ENCODE measurements around the gene DNAH8.
"Not testable (repeated sequence)": the region's sequence is repeated elsewhere in the genome, so short reads cannot be mapped to it uniquely, and the experiment has no call there.

The DNAH8 gene

GRCh38 chr6:38912378-38912777, 197.3 kb downstream of the DNAH8 start:
- ChIA-PET CTCF (no interaction called here), POLR2A (no interaction called here)
- DNase-seq (ENCODE audit: extremely low spot score): no peak
- TF ChIP-seq CTCF (IDR thresholded peaks at IDR 0.05; ENCODE audit: control extremely low read depth, extremely low read depth, low read depth, missing control alignments): no peak

GRCh38 chr6:38915205-38915925, 200.3 kb downstream of the DNAH8 start:
- TF ChIP-seq CTCF (IDR thresholded peaks at IDR 0.05; ENCODE audit: control extremely low read depth, extremely low read depth, low read depth, missing control alignments): no peak
- CTCF ChIA-PET: no interaction called here
- DNase-seq (ENCODE audit: extremely low spot score): no peak
- POLR2A ChIA-PET: no interaction called here

- POLR2A ChIA-PET; DNase-seq (ENCODE audit: extremely low spot score): not testable (repeated sequence)
- CTCF ChIA-PET: interaction anchor here (3.1 kb wide), 1 partner anchor 13 kb away, joined by 7 read pairs; no protein-coding TSS in a partner anchor
Measured at GRCh38 chr6:38921540-38921939, 206.4 kb downstream of the DNAH8 start.

- no peak for TF ChIP-seq CTCF (IDR thresholded peaks at IDR 0.05; ENCODE audit: control extremely low read depth, extremely low read depth, low read depth, missing control alignments)
- no peak for DNase-seq (ENCODE audit: extremely low spot score)
- POLR2A ChIA-PET: no interaction called here
- CTCF ChIA-PET: no interaction called here
Measured at GRCh38 chr6:38924791-38925509, 209.8 kb downstream of the DNAH8 start.

- ChIA-PET CTCF (no interaction called here), POLR2A (no interaction called here)
- no peak for TF ChIP-seq CTCF (IDR thresholded peaks at IDR 0.05; ENCODE audit: control extremely low read depth, extremely low read depth, low read depth, missing control alignments)
- DNase-seq (ENCODE audit: extremely low spot score): no peak
Measured at GRCh38 chr6:38929560-38929959, 214.4 kb downstream of the DNAH8 start.

GRCh38 chr6:38933426-38933825, 218.3 kb downstream of the DNAH8 start:
- no peak for DNase-seq (ENCODE audit: extremely low spot score)
- CTCF ChIA-PET: no interaction called here

More at GRCh38 chr6:38933426-38933825, 218.3 kb downstream of the DNAH8 start:
- no peak for TF ChIP-seq CTCF (IDR thresholded peaks at IDR 0.05; ENCODE audit: control extremely low read depth, extremely low read depth, low read depth, missing control alignments)
- POLR2A ChIA-PET: no interaction called here

All from GM10248 (cell line).